Retina (tissue), 1 donor: ENCODE results near the gene TBCEL.
"Not testable (repeated sequence)": the region's sequence is repeated elsewhere in the genome, so short reads cannot be mapped to it uniquely, and the experiment has no call there.

ENCODE experiments used
- DNase-seq: peaks from one replicate; pipeline ENCODE4 v3.0.0-alpha.2; 2016

TBCEL gene

DNA sequence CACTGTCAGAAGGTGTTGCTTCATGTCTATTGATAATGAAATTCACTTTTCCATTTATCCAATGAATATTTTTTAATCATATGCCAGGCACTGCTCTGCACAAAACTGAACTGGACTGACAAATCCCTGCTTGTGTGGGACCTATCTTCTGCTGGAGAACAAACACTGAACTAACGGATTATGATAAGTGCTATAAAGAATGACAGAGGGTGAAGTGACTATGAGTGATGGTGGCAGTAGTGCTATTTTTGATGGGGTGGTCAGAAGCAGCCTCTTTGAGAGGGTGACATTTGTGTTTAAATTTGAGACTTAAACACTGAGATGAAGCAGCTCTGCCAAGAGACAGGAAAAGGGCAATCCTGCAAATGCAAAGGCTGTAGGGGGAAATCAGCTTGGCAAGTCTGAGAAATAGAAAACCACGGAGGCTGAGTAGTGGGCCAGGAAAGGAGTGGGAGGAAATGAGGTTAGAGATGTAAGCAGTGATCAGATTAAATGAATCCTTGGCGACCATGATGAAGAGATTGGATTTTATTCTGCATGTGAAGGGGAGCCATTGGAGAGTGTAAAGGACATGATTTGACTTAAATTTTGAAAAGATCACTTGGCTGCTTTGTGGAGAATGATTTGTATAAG, 6.0 kb downstream of the TBCEL start:
- DNase-seq, result no peak

DNA sequence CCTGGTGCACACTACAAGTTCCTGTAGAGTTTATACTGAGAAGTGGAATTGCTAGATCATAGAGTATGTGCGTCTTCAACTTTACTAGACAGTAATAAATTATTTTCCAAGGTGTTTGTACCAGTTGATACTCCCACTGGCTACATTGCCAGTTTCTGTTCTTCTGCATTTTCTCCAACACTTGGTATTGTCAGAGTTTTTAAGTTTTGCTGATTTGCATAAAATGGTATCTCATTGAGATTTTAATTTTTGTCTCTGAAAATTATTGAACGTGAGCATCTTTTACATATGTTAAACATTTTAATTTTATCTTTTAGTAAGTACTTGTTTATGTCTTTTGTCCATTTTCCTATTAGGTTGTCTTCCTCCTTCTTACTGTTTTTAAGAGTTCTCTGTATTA, 7.3 kb downstream of the TBCEL start:
- DNase-seq, result no peak

DNA sequence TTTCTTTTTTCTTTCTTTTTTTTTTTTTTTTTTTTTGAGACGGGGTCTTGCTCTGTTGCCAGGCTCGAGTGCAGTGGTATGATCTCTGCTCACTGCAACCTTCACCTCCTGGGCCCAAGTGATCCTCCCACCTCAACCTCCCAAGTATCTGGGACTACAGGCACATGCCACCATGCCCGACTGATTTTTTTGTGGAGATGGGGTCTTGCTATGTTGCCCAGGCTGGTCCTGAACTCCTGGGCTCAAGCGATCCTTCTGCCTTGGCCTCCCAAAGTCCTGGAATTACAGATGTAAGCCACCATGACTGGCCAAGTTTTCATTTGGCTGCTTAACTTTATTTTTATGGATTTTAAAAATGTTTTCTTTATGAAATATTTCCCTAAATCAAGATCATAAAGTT, 7.7 kb downstream of the TBCEL start:
- not testable (repeated sequence) for DNase-seq

DNA sequence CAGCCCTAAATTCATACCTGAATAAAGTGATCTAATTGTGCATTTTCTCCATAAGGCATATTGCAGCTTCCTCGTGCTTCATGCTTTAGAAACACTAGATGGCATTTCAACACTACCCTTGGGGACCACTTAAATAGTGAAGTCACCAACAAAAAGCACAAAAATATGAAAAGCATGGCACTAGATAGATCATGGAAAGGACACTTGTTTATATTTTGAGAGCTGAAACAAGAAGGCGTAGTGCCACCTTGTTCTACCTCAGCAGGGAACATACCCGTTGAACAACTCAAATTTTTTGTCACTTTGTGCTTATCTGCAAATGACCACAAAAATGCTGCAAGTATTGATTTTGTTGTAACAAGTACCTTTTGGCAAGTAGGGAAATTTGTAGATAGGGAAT, 8.6 kb downstream of the TBCEL start:
- no peak for DNase-seq

DNA sequence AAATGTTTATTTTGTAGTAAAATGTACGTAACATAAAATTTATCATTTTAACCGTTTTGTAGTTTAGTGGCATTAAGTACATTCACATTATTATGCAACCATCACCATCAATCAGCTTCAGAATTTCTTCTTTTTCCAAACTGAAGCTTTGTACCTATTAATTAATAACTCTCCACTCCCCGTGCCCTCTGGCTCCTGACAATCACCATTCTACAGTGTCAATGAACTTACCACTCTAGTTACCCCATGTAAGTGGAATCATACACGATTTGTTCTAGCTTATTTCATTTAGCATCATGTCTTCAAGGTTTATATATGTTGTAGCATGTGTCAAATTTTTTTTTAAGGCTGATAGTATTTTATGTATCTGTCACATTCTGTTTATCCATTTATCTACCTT, 9.7 kb downstream of the TBCEL start:
- no peak for DNase-seq

DNA sequence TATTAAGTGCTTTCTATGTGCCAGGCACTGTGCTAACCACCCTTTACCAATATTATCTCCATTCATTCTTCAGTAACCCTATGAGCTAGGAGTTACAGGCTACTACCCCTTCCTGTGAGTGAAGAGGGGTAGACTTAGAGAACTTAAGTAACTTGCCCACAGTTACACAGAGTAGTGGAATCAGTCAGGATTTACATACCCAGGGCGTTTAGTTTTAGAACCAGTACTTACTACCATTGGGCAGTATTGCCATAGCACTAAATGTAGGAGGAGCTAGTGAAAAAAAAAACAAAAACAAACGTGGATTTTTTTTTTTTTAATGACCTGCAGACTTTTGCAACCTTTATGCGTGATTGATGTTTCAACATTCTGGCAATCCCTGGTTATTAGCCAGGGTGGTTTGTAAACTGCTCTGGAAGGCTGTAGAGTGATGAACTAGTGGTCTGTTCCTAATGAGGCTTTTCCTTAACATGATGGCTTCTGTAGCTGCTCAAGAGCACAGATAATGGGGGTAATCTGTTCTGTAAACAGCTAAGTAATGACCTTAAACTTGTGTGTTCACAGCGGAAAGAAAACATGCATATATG, 11.4 kb downstream of the TBCEL start:
- no peak for DNase-seq

DNA sequence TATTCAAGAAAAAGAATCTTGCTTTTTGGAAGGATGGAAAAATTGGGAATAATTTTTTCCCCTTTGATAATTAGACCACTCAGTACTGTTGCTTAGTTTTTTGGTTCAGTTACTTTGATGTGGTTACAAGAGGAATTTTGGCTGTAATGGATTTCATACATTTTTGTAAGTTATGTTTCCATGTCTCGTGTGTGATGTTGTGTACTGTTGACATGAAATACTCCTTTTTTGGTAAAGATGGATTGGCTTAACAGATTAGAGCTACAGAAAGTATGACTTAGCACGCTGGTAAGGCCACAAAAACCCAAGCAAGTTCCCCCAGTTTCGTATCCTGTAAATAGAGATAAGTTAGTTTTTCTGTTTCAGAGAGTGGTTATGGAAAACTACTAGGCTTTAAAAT, 11.9 kb downstream of the TBCEL start:
- DNase-seq, result no peak

DNA sequence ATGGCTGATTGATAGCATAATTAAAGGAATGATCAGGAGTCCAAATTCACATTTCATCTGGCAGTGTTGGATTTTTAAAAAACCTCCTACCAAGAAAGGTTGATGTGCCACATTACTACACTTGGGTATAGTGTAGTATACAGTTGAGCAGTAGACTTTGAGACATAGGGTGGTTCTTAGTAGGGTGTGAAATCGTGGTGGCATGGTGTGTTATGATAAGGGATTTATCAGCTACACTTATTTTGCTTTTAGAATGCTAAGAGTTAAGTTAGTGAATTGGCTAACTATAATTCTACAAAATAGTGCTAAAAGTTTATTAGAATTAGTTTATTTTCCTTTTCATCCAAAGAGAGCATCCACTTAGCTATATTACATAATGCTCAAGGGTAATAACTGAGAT, 13.1 kb downstream of the TBCEL start:
- DNase-seq, result no peak

DNA sequence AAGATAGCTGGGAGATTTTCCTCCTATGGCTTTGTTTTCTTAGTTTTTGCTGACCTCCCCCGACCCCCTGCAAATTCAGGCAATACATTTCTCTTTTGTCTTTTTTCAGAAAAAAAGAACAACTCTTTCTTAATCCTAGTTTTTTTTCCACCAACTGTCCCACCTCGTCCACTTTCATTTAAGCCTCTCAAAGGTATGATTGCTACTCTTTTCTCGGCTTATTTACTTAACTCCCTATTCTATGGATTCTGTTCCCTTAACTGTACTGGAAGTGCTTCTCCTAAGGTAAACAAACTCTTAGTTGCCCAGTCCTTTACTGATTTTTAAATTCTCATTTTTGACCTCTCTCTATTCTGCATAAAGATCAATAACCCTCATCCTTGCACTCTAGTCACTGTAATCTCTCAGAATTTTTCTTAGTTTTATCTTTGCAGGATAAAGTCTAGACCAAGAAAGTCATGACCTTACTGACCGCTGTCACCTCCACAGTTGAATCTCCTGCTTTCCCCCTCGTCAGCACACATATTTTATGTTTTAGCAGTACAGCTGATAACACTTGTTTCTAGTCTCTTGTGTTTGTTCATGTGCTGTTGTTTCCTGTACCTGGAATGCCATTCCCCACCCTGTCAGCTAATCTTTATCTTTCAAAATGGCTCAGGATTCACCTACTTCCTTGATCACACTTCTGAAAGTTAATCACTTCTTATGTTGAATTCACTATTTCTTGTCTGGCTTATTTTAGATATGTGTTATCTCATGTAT, 14.9 kb downstream of the TBCEL start:
- DNase-seq, result no peak

DNA sequence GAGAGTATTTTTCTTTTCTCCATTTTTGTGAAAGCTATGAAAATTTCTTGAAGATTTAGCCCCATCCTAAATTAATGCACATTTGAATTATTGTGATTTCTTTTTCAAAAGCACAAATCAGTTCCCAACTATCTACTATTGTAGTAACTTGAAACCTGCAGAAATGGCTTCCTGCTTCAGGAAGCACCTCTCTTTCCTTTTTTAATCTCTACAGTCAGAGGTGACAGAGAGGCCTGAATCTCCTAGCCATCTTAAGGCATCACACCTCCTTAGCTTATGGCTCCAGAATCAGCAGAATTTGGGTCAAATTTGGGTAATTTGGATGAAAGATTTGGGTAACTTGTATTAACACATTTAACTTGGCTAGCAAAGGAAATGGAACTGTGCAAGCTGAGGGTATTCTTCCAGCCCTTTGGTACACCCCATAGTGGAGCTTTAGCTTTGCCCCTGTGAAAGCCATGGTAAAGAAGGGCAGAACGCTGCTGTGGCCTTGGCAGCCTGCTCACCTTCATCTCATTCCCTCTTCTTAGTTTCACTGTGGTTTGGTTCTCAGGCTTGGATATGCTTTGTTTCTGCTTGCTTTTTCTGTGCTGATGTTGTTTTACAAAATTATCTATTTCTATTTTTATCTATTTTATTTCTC, 16.2 kb downstream of the TBCEL start:
- no peak for DNase-seq

DNA sequence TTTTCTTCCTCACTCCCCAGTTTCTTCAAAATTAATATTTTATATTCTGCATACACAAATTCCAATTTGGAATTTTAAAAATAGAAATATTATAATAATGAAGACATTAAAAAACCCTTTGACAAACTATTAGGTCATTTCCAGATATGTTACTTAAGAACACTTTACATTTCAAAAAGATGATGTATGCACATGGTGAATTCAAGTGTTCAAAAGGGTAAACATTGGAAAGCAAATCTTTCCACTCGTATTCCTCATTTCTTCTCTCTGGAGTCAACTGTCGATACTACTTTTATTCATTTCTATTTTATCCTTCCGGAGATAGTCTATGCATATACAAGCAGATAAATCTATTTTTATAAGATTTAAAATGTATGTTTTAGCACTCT, 16.7 kb downstream of the TBCEL start:
- DNase-seq, result no peak

DNA sequence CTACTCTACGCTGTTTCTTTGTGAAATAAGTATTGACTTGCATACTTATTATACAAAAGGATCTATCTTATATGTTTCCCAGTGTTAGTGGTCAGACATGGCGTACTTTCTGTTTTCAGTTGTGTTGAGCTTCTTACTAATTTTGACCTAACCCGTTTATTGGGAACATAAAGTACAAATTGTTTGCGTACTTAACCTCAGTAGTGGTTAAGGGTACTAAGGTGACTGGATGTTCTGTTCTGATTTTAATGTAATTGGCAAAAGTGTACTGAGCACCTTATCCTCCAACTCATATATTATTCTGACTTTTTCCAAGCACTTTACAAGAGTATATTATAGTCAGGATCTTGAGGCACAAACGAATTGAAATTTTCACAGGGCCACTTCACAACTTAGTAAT, 17.2 kb downstream of the TBCEL start:
- no peak for DNase-seq

DNA sequence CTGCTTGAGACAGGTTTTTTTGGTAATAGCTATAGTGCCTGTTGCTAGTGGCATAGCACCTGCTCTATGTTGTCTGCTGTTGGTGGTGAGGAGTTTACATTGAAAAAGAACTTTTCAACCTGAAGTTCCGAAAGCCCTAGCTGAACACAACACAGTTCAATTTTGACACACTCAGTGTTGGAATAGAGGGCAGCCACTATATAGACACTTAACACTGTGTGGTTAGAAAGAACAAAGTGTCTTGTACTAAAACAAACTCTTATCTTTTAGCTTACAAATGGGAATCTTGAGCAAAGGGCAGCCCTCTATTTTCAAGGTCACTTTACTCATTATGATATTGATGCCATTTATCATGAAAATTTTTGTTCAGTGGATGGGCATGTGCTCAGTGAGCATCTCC, 18.4 kb downstream of the TBCEL start:
- DNase-seq, result no peak

DNA sequence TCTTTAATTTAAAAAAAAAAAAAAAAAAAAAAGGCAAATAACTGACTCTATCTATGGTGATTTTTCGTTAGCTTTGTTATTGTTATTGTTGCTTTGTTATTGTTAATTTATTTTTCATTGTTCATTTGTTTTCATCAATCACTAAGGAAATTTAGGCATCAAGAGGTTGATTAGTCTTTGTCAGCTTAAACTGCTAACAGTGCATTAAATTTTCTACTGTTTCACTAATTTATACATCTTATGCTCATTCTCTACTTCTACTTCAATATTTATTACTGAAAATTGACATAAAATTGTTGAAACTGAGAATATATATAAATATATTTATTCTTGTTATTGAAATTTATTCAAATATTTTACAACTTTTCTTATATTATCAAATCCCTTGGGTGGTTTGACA, 24.0 kb downstream of the TBCEL start:
- no peak for DNase-seq

DNA sequence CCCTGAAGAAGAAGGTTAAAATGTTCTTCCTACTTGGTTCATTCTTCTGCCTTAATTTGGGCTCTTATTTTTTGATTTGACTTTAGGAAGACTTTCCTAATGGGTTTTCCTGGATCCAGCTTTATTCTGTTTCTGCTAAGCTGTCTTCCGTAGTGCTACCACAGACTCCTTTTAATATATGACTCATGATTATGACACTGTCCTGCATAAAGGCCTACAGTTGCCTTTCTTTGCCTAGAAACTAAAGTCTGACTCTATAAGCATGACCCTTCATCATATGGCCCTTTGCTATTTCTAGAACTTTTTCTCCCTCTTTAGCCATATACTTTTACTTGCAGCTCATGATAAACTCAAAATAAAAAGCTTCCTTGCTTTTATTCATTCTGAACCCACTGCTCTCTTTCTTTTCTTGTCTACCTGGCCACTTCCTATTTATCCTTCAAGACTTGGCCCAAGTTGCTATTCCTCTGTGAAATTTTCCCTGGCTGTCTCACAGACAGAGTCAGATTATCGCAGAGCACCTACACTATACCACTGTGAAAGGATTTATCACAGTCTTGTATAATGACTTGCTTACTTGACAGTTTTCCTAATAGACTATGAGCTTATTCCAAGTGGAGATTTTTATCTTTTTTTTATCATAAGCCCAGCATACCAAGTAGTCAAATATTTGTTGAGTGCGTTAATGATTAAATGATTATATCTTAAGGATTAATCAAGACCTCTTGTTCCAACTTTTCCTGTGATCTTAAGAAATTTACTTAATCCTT, 24.7 kb downstream of the TBCEL start:
- DNase-seq, result no peak

DNA sequence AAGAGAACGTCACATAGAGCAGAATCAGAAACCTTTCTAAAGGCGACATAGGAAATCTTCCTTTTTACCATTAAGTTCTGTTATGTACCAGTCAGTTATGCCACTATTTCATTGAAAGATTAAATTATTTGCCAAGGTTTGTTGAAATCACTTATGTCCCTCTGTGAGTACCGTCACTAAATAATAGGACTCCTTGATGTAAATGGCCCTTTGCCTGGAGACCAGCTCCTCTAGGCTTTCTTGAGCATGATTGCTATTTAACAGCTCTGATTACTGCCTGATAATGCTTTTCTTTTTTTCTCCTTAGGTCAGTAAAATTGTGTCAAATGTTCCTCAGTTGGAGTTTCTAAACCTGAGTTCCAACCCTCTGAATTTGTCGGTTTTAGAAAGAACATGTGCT, 29.3 kb downstream of the TBCEL start:
- no peak for DNase-seq

DNA sequence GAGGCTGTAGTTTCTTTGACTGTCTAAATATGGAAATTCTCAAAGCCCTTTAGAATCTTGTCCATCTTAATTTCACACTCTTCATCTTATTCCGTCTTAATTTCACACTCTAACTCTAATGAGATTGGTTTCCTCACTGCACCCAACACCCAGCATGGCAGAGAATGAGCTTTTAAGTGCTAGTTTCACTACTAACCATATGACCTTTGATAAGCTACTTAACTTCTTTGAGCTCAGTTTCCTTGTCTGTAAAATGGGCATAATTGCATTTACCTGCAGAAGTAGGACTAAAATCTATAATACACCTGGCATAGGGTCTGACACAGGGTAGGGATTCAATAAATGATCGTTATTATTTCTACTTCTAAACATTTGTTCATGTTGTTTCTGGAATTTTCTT, 30.4 kb downstream of the TBCEL start:
- DNase-seq, result no peak

DNA sequence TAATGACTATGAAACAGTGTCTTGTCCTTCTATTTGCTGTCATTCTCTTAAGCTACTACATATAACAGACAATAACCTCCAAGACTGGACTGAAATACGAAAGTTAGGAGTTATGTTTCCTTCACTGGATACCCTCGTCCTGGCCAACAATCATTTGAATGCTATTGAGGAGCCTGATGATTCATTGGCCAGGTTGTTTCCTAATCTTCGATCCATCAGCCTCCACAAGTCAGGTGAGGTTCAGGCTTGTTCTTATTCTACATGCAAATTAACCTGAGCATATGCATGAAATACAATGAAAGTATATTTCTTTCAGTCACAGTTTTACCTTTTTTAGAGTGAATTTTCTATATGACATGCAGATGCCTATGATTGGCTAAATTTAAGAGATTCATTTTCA, 31.2 kb downstream of the TBCEL start:
- DNase-seq, result no peak

DNA sequence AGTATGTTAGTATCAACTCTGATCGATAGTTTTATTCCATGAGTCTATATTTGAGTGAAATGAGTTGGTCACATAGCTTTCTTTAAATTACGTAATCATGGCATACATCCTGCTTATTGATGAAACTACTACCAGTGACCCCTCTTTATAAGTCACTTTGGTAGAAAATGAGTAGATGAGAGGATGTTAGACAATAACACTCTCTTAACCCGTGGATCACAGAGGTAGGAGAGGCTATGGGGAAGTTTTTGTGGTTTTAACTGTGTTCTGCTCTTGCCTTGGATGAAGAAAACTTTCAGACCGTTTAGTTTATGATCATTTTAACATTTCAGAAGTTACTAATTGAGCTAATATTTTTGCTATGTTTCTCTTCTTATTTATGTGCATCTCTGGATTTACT, 34.0 kb downstream of the TBCEL start:
- DNase-seq, result no peak

DNA sequence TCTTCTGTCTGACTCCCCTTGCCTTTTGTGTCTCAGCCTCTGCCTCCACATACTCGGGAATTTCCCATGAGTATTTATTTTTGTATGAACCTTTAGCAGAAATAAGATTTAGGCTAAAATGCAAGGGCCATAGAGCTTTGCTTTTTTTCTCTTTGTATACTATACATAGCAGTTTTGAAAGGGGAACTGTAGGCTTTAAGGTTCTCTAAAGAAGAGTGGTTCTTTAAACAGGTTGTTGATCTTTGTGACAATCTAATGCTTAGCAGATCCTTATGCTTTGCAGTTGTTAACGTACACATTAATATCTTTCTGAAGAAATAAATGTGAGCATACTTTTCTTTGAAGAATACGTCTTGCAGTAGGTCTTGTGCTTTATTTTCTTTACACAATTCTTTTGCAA, 35.0 kb downstream of the TBCEL start:
- no peak for DNase-seq

DNA sequence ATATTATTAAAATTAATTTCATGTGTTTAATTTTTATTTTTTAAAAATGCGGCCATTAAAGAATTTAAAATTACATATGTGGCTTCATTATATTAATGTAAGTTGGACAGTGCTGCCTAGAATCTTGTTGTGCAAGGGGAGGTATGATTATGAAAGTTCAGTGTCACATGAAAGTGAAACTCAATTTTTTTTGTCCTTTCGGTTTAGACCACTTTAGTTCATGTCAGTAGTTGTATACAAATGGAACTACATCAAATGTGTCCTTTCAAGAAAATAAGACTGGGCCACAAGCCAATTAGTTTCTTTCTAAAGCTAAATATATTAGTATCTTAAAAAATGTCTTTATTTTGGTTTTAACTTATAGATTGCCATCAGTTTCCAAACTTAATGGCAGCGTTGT, 35.7 kb downstream of the TBCEL start:
- DNase-seq, result no peak

DNA sequence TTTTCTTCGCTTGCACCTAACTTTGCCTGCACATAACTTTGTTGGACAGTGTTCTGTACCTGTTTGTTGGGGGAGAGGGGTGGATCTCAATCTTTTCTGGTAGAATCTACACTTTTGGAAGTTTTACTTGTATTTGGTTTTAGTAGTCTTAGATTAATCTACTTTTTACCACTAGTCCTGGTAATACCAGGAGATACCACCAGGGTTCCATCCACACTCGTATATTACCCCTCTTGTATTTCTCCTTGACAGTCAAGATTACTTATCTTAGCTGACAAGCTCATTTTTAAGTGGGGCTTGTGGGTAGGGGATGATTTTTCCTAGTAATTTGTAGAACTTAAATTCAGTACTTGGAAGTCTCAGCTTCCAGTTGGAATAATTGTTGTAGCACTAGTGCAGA, 39.8 kb downstream of the TBCEL start:
- no peak for DNase-seq

DNA sequence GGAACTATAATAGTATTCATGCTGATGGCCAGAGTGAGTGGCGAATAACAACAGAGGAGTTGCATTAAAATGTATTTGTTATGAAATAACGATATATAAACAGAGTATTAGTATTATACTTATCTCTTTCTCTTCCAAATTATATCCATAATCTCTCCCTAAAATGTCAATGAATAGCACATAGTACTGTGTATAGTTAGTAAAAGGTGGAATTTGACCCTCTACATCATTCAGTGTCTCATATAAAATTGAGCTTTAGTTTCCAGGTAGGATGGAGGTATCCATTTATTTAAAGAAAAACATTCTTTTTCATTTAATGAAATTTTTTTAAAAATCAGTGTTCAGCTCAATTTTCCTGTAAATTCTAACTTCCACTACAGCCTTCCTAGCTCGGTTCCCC, 42.7 kb downstream of the TBCEL start:
- DNase-seq, result no peak
